Mesothelial cell of epicardium (in vitro differentiated cells): ENCODE data around the gene UCP3. TPM values are rescaled to one million over a fixed set of nuclear protein-coding genes. Genes with fewer than 3 reads are reported as not detected.

Source experiments
- DNase-seq, 2 experiments: peaks; one replicate each; pipeline ENCODE4 v3.0.0; 2021; ENCODE audit warnings: low spot score in 2 of 2; ENCODE audit not compliant: unreplicated experiment in 2 of 2
- H3K27ac Mint-ChIP-seq: 2 replicates; pipeline ENCODE4 v1.8.0; 2021; ENCODE audit warnings: mixed read lengths
- H3K27me3 Mint-ChIP-seq: 2 replicates; pipeline ENCODE4 v1.8.0; 2021; ENCODE audit warnings: low read depth, mixed read lengths
- H3K36me3 Mint-ChIP-seq: 2 replicates; pipeline ENCODE4 v1.8.0; 2021; ENCODE audit warnings: mixed read lengths
- H3K4me1 Mint-ChIP-seq: 2 replicates; pipeline ENCODE4 v1.8.0; 2021; ENCODE audit warnings: mixed read lengths
- H3K4me3 Mint-ChIP-seq: 2 replicates; pipeline ENCODE4 v1.8.0; 2021; ENCODE audit warnings: mild to moderate bottlenecking, moderate library complexity, mixed read lengths
- H3K9me3 Mint-ChIP-seq: 2 replicates; pipeline ENCODE4 v1.8.0; 2021; ENCODE audit warnings: mixed read lengths
- total RNA-seq: library from RNA; stranded (reverse); gene quantifications from 3 replicates; pipeline ENCODE4 v1.2.1, GENCODE V29; 2021
- TF ChIP-seq, protein P1 (sequence below): fragments of 200-600 bp; sonication (generic); IDR thresholded peaks from one replicate; pipeline ENCODE4 v1.5.0; 2021; ENCODE audit warnings: antibody characterized with exemption; ENCODE audit not compliant: unreplicated experiment

UCP3 gene
- total RNA-seq, 1 donor from 2014 or later: 5.8 TPM

DNA sequence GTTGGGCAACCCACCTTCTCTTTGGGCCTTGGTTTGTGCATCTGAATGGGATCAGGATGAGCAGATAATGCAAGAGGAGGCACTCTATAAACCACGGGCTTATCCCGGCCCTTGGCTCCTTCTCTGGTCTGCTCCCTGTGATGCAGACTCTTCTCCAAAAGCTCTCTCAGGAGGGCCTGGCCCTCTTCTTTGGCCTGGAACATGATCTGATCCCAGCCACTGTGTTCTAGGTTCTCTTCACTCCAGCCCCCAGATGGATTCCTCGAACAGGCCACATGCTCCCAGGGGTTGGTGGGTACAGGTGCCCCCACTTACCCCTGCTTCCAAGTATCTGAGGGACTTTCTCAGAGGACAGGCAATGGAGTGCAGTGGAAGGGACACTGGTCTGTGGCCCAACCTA lies 8.7 kb upstream of the UCP3 start:
- TF ChIP-seq, protein P1, sequence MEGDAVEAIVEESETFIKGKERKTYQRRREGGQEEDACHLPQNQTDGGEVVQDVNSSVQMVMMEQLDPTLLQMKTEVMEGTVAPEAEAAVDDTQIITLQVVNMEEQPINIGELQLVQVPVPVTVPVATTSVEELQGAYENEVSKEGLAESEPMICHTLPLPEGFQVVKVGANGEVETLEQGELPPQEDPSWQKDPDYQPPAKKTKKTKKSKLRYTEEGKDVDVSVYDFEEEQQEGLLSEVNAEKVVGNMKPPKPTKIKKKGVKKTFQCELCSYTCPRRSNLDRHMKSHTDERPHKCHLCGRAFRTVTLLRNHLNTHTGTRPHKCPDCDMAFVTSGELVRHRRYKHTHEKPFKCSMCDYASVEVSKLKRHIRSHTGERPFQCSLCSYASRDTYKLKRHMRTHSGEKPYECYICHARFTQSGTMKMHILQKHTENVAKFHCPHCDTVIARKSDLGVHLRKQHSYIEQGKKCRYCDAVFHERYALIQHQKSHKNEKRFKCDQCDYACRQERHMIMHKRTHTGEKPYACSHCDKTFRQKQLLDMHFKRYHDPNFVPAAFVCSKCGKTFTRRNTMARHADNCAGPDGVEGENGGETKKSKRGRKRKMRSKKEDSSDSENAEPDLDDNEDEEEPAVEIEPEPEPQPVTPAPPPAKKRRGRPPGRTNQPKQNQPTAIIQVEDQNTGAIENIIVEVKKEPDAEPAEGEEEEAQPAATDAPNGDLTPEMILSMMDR: no peak
- Mint-ChIP-seq H3K4me3 (no peak overlapping the region), H3K27me3 (no peaks in the 10 kb centered on the region), H3K27ac (no peak overlapping the region), H3K9me3 (no peaks in the 10 kb centered on the region), H3K36me3 (peaks cover 15% of the 10 kb centered on the region), H3K4me1 (no peaks in the 10 kb centered on the region)
- no peak for DNase-seq

DNA sequence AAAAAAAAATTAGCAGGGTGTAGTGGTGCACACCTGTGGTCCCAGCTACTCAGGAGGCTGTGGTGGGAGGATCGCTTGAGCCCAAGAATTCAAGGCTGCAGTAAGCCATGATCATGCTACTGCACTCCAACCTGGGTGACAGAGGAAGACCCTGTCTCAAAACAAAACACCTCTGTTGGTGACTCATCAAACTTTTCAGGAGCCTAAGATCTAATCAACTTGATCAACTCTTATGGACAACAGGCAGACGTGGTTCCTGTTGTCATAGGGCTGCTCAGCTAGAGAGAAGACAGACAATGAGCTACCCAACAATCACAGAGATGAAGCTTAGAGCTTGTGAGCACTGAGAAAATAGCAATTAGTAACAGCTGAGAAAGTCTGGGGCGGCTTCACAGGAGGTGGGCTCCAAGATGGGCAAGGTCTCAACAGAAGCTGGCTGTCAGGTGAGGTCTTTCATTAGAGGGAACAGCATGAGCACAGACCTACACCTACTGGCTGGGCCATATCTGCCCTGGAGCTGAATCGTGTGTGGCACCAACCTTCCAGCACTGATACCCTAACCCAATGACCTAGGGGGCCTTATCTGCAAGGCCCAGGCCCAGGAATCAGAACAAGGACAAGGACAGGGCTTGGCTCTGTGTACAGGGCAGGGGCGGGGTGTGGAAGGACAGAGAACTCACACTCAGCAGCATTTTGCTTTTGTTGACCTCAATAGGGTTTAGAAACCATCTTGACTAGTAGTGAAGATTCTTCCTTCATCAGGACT lies 7.2 kb upstream of the UCP3 start:
- Mint-ChIP-seq H3K9me3 (no peaks in the 10 kb centered on the region), H3K36me3 (peaks cover 23% of the 10 kb centered on the region), H3K27me3 (no peaks in the 10 kb centered on the region), H3K27ac (no peak overlapping the region), H3K4me1 (peaks cover 7% of the 10 kb centered on the region), H3K4me3 (no peak overlapping the region)
- no peak for DNase-seq
- TF ChIP-seq, protein P1: no peak

GRCh38 chr11:74014880-74015279 lies 6.0 kb upstream of the UCP3 start:
- H3K4me3 Mint-ChIP-seq: no peak overlapping the region
- TF ChIP-seq, protein P1: no peak
- H3K4me1 Mint-ChIP-seq: peaks cover 19% of the 10 kb centered on the region
- DNase-seq: no peak
- H3K27ac Mint-ChIP-seq: no peak overlapping the region
- no peaks in the 10 kb centered on the region for H3K27me3 Mint-ChIP-seq
- H3K9me3 Mint-ChIP-seq: no peaks in the 10 kb centered on the region
- H3K36me3 Mint-ChIP-seq: peaks cover 24% of the 10 kb centered on the region

DNA sequence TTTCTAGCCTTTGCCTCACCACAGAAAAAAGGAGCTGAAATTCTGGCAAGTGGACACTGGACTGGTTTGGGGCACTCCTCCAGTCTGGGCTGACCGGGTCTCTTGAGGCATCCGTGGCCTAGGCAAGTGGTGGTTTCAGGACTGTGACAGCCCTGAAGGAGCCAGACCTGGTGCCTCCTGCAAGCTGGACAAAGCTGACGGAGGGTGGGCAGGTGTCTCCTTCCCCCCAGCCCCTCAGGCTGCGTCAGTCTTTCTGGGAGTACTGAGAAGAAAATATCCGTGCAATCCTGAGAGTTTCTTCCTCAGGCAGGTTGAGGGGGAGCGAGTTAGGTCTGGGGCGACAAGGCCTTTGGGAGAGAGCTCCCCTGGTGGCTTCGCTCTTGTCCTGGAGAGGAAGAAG lies 4.3 kb upstream of the UCP3 start:
- Mint-ChIP-seq H3K9me3 (no peaks in the 10 kb centered on the region), H3K4me3 (no peak overlapping the region), H3K4me1 (peaks cover 22% of the 10 kb centered on the region), H3K36me3 (peaks cover 24% of the 10 kb centered on the region), H3K27ac (no peak overlapping the region), H3K27me3 (no peaks in the 10 kb centered on the region)
- TF ChIP-seq, protein P1: no peak
- DNase-seq: no peak

DNA sequence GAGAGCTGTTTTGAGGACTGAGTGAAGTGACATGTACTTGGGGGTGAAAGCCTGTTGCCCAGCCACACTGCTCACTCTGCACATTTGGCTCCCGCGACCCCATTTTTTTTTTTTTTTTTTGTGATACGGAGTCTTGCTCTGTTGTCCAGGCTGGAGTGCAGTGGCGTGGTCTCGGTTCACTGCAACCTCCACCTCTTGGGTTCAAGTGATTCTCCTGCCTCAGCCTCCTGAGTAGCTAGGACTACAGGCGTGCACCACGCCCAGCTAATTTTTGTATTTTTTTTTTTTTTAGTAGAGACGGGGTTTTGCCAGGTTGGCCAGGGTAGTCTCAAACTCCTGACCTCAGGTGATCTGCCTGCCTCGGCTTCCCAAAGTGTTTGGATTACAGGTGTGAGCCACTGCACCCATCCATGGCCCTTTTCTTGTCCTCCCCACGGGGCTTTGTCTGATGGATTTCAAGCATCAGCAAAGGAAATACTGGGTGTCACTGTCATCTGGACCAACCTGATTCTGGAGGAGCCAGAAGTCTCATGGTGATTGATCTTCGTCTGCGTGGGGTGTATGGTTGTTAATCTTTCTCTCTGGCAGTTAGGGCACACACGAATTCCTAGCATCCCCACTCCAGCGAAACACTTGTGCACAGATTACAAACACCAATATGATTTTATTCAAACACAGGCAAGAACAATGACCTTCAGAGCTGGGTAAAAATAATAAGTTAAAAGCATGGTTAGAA lies 3.4 kb upstream of the UCP3 start:
- H3K9me3 Mint-ChIP-seq: no peaks in the 10 kb centered on the region
- no peak for DNase-seq
- no peak overlapping the region for H3K27ac Mint-ChIP-seq
- H3K4me3 Mint-ChIP-seq: no peak overlapping the region
- TF ChIP-seq, protein P1: no peak
- H3K36me3 Mint-ChIP-seq: peaks cover 23% of the 10 kb centered on the region
- H3K4me1 Mint-ChIP-seq: peaks cover 22% of the 10 kb centered on the region
- no peaks in the 10 kb centered on the region for H3K27me3 Mint-ChIP-seq
